Uterus (tissue), 4 donors: Measurements from ENCODE around the gene KDM6A. TPM values are rescaled to one million over a fixed set of nuclear protein-coding genes. Genes with fewer than 3 reads are reported as not detected.

Source experiments
- DNase-seq, 2 donors: peaks; one replicate each; pipeline ENCODE4 v3.0.0-alpha.2; 2019 to 2020
- H3K27ac ChIP-seq, 2 donors: fragments of 200-600 bp; sonication (generic); 1 replicate in 1 of 2; 2 replicates in 1 of 2; pipeline ENCODE4 v1.5.1; 2016 to 2018
- H3K27me3 ChIP-seq, 2 donors: fragments of 200-600 bp; sonication (generic); one replicate each; pipeline ENCODE4 v1.5.1; 2018 to 2019; ENCODE audit warnings: control low read depth in 1 of 2
- H3K36me3 ChIP-seq, 2 donors: fragments of 200-600 bp; sonication (generic); one replicate each; pipeline ENCODE4 v1.5.1; 2019; ENCODE audit warnings: control low read depth in 1 of 2
- H3K4me1 ChIP-seq, 2 donors: fragments of 200-600 bp; sonication (generic); one replicate each; pipeline ENCODE4 v1.5.1; 2018 to 2019; ENCODE audit warnings: control low read depth in 1 of 2
- H3K4me3 ChIP-seq, 2 donors: fragments of 200-600 bp; sonication (generic); 1 replicate in 1 of 2; 2 replicates in 1 of 2; pipeline ENCODE4 v1.5.1; 2018 to 2019; ENCODE audit warnings: mild to moderate bottlenecking in 1 of 2
- H3K9me3 ChIP-seq, 2 donors: fragments of 200-600 bp; sonication (generic); one replicate each; pipeline ENCODE4 v1.5.1; 2019; ENCODE audit warnings: control low read depth in 1 of 2
- CTCF ChIP-seq, 4 experiments: fragments of 200-600 bp in 2 of 4; fragments of 450-650 bp in 2 of 4; sonication (generic) in 2 of 4; IDR thresholded peaks; one replicate each; pipeline ENCODE4 v1.5.1; 2016 to 2019; ENCODE audit warnings: antibody characterized with exemption in 4 of 4, mild to moderate bottlenecking in 2 of 4, moderate library complexity in 1 of 4
- POLR2A ChIP-seq, 2 donors: fragments of 450-650 bp; IDR thresholded peaks; one replicate each; pipeline ENCODE4 v1.6.1; 2016; ENCODE audit warnings: antibody characterized with exemption in 2 of 2, mild to moderate bottlenecking in 1 of 2, moderate library complexity in 1 of 2
- intact Hi-C: fragments of 100-400 bp; cut with DNase I; formaldehyde crosslinking; loops from one replicate; pipeline ENCODE4 v1.15.1; 2023; ENCODE audit warnings: low total_unique reads
- total RNA-seq, 4 donors: library from RNA; depleted of rRNA in 3 of 4; stranded (reverse); fragments of >200 nt in 3 of 4; gene quantifications; one replicate each; pipeline versions ENCODE4 v1.1.0 to v1.2.4, GENCODE V29; 2014 to 2023
- donor health status: DM: yes; HTN: yes; CAD: no.

KDM6A gene
- total RNA-seq, 4 donors from 2014 or later, result 26.2 to 69.0 (median 57.9) TPM

- peaks cover 0 to 4% of the 10 kb centered on the region in 2 donors for H3K9me3 ChIP-seq
- H3K36me3 ChIP-seq, result no peaks in the 10 kb centered on the region
- no peaks in the 10 kb centered on the region for H3K27me3 ChIP-seq
- DNase-seq, result no peak
- H3K4me1 ChIP-seq, result no peaks in the 10 kb centered on the region
- intact Hi-C loops, result no loop called here
- TF ChIP-seq CTCF (IDR thresholded peaks at IDR 0.05) (no peak), POLR2A (IDR thresholded peaks at IDR 0.05) (no peak)
- H3K4me3 ChIP-seq, result no peak overlapping the region
- no peak overlapping the region for H3K27ac ChIP-seq
Observed at GRCh38 chrX:44978976-44979375, 106.0 kb downstream of the KDM6A start.

- H3K36me3 ChIP-seq, result no peaks in the 10 kb centered on the region
- no peaks in the 10 kb centered on the region for H3K27me3 ChIP-seq
- intact Hi-C loops, result no loop called here
- no peak overlapping the region for H3K27ac ChIP-seq
- no peak for TF ChIP-seq CTCF (IDR thresholded peaks at IDR 0.05)
- no peak for TF ChIP-seq POLR2A (IDR thresholded peaks at IDR 0.05)
- no peak for DNase-seq
- H3K9me3 ChIP-seq, result no peaks in the 10 kb centered on the region
- no peaks in the 10 kb centered on the region for H3K4me1 ChIP-seq
- H3K4me3 ChIP-seq, result no peak overlapping the region
Observed at GRCh38 chrX:44980403-44980802, 107.4 kb downstream of the KDM6A start.

GRCh38 chrX:44980883-44981282 is 107.9 kb downstream of the KDM6A start:
- no peak overlapping the region for H3K4me3 ChIP-seq
- no peak for TF ChIP-seq CTCF (IDR thresholded peaks at IDR 0.05)
- TF ChIP-seq POLR2A (IDR thresholded peaks at IDR 0.05), result no peak
- H3K36me3 ChIP-seq, result no peaks in the 10 kb centered on the region
- H3K27me3 ChIP-seq, result no peaks in the 10 kb centered on the region
- no peaks in the 10 kb centered on the region for H3K9me3 ChIP-seq
- DNase-seq, result no peak
- no peaks in the 10 kb centered on the region for H3K4me1 ChIP-seq
- intact Hi-C loops, result no loop called here
- H3K27ac ChIP-seq, result no peak overlapping the region

- Histone ChIP-seq H3K4me3 (no peak overlapping the region), H3K27ac (no peak overlapping the region), H3K36me3 (no peaks in the 10 kb centered on the region), H3K4me1 (no peaks in the 10 kb centered on the region), H3K27me3 (no peaks in the 10 kb centered on the region), H3K9me3 (no peaks in the 10 kb centered on the region)
- intact Hi-C loops, result no loop called here
- TF ChIP-seq CTCF (IDR thresholded peaks at IDR 0.05) (no peak), POLR2A (IDR thresholded peaks at IDR 0.05) (no peak)
- no peak for DNase-seq
Observed at GRCh38 chrX:44989995-44990770, 117.2 kb downstream of the KDM6A start.

GRCh38 chrX:44992775-44993174 is 119.8 kb downstream of the KDM6A start:
- Histone ChIP-seq H3K4me3 (no peak overlapping the region), H3K27me3 (no peaks in the 10 kb centered on the region), H3K36me3 (no peaks in the 10 kb centered on the region), H3K4me1 (no peaks in the 10 kb centered on the region), H3K9me3 (no peaks in the 10 kb centered on the region), H3K27ac (no peak overlapping the region)
- DNase-seq, result no peak
- TF ChIP-seq POLR2A (IDR thresholded peaks at IDR 0.05) (no peak), CTCF (IDR thresholded peaks at IDR 0.05) (no peak)
- intact Hi-C loops, result no loop called here
